ENCODE measurements around the gene ACTL7B. TPM values are rescaled to one million over a fixed set of nuclear protein-coding genes. Genes with fewer than 3 reads are reported as not detected.

ACTL7B gene
- total and polyA plus RNA-seq, 10 donors, result 0.11 TPM; not detected in 9

DNA sequence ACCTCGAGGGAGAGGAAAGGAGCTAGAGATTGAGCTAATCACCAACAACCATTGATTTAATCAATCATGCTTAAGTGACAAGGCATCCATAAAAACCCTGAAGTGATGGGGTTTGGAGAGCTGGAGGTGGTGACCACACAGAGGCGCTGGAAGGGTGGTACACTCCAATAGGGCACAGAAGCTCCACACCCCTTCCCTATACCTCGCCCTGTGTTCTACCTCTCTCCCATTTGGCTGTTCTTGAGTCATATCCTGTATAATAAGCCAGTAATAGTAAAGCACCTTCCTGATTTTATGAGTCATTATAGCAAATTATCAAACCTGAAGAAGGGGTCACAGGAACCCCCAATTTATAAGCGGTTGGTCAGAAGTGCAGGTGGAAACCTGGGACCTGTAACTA lies 18.3 kb downstream of the ACTL7B start:
- no peak for TF ChIP-seq POLR2A (IDR thresholded peaks at IDR 0.05)
- TF ChIP-seq, protein P1, sequence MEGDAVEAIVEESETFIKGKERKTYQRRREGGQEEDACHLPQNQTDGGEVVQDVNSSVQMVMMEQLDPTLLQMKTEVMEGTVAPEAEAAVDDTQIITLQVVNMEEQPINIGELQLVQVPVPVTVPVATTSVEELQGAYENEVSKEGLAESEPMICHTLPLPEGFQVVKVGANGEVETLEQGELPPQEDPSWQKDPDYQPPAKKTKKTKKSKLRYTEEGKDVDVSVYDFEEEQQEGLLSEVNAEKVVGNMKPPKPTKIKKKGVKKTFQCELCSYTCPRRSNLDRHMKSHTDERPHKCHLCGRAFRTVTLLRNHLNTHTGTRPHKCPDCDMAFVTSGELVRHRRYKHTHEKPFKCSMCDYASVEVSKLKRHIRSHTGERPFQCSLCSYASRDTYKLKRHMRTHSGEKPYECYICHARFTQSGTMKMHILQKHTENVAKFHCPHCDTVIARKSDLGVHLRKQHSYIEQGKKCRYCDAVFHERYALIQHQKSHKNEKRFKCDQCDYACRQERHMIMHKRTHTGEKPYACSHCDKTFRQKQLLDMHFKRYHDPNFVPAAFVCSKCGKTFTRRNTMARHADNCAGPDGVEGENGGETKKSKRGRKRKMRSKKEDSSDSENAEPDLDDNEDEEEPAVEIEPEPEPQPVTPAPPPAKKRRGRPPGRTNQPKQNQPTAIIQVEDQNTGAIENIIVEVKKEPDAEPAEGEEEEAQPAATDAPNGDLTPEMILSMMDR (IDR thresholded peaks at IDR 0.05 in 8 of 11, conservative IDR thresholded peaks at IDR 0.05 in 3 of 11), result no peak
- TF ChIP-seq POLR2AphosphoS5 (IDR thresholded peaks at IDR 0.05), result no peak
- no peaks in the 10 kb centered on the region for H3K9me3 ChIP-seq
- no peaks in the 10 kb centered on the region for H3K27me3 ChIP-seq (replicated peaks in 1 of 7)
- no peak for DNase-seq
- no peak overlapping the region for H3K27ac ChIP-seq
- intact Hi-C loops (cut with DNase I; ENCODE audit: low total_unique reads), result no loop called here
- peaks cover 0 to 26% (median 5%) of the 10 kb centered on the region in 6 donors for H3K4me1 ChIP-seq
- WGBS, 5 donors, result 78 to 86% (median 84%) methylated on average over 4 of the region's 4 CpGs
- H3K4me3 ChIP-seq, result no peak overlapping the region
- no peaks in the 10 kb centered on the region for H3K36me3 ChIP-seq

DNA sequence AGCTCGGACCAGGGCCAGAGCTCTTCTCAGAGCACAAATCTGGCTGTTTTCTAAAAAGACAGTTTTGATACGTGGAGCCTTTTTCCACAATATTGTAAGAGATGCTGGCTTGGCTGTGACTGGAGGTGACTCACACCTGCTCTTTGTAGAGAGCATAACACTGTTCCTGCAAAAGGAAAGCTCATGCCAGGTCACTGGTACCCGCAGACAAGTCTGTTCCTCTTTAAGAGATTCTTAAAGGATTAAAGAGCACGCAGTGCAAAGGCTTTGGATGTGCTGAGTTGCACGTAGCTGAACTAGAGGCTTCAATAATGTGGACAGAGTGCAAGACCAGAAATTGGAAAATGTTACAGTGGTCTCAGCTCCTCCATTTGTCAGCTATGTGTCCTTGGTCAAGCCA lies 19.0 kb downstream of the ACTL7B start:
- Histone ChIP-seq H3K4me3 (no peak overlapping the region), H3K9me3 (no peaks in the 10 kb centered on the region), H3K27ac (no peak overlapping the region), H3K36me3 (no peaks in the 10 kb centered on the region), H3K27me3 (replicated peaks in 1 of 7) (no peaks in the 10 kb centered on the region), H3K4me1 (peaks cover 0 to 19% (median 2%) of the 10 kb centered on the region in 6 donors)
- WGBS, 5 donors, result 71 to 87% (median 80%) methylated on average over 5 of the region's 5 CpGs
- intact Hi-C loops (cut with DNase I; ENCODE audit: low total_unique reads), result no loop called here
- no peak for DNase-seq
- no peak for TF ChIP-seq POLR2AphosphoS5 (IDR thresholded peaks at IDR 0.05)
- TF ChIP-seq, protein P1 (IDR thresholded peaks at IDR 0.05 in 8 of 11, conservative IDR thresholded peaks at IDR 0.05 in 3 of 11), result no peak
- no peak for TF ChIP-seq POLR2A (IDR thresholded peaks at IDR 0.05)

DNA sequence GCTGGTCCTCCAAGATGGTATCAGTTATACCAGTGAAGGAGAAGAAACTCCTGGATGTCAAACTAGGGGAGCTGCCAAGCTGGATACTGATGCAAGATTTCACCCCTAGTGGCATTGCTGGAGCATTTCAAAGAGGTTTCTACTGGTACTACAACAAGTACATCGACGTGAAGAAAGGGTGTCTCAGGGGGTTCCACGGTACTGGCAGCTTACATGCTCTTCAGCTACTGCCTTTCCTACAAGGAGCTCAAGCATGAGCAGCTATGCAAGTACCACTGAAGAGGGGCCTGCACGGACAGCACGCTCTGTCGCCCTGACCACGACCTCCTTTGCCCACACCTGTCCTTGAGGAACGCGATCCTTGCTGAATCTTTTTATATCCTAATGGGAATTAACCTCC lies 19.5 kb downstream of the ACTL7B start:
- Histone ChIP-seq H3K36me3 (no peaks in the 10 kb centered on the region), H3K27me3 (replicated peaks in 1 of 7) (no peaks in the 10 kb centered on the region), H3K4me1 (peaks cover 0 to 19% (median 2%) of the 10 kb centered on the region in 6 donors), H3K9me3 (no peaks in the 10 kb centered on the region), H3K27ac (no peak overlapping the region), H3K4me3 (no peak overlapping the region)
- TF ChIP-seq, protein P1 (IDR thresholded peaks at IDR 0.05 in 8 of 11, conservative IDR thresholded peaks at IDR 0.05 in 3 of 11), result no peak
- TF ChIP-seq POLR2A (IDR thresholded peaks at IDR 0.05) (no peak), POLR2AphosphoS5 (IDR thresholded peaks at IDR 0.05) (no peak)
- intact Hi-C loops (cut with DNase I; ENCODE audit: low total_unique reads), result no loop called here
- no peak for DNase-seq
- 72 to 88% (median 83%) methylated on average over 9 of the region's 9 CpGs for WGBS, 5 donors

DNA sequence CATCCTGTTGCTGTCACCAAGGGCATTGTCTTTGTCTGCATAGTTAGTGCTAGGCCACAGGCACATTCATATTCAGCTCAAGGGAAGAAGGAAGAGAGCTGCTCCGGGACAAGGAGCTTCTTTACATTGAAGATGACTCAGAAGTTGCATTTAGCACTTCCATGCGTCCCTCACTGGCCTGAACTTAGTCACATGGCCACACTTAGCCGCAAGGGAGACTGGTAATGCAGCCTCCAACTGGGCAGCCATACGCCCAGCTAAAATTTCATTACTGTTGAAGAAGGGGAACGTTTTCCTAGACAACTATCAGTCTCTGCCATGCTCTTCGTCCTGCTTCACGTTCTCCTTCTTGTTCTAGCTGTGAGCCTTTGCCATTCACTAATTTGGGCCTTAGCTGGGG lies 20.0 kb downstream of the ACTL7B start:
- Histone ChIP-seq H3K4me1 (peaks cover 0 to 19% (median 2%) of the 10 kb centered on the region in 6 donors), H3K27ac (no peak overlapping the region), H3K4me3 (no peak overlapping the region), H3K9me3 (no peaks in the 10 kb centered on the region), H3K27me3 (replicated peaks in 1 of 7) (no peaks in the 10 kb centered on the region), H3K36me3 (no peaks in the 10 kb centered on the region)
- whole genome bisulfite sequencing, 5 donors, result 78 to 89% (median 88%) methylated on average over 7 of the region's 7 CpGs
- DNase-seq, result no peak
- TF ChIP-seq POLR2A (IDR thresholded peaks at IDR 0.05), result no peak
- intact Hi-C loops (cut with DNase I; ENCODE audit: low total_unique reads), result no loop called here
